Uterus (tissue), 2 donors: Measurements from ENCODE around the gene STAM2.

Source experiments
- CTCF ChIP-seq, 4 experiments: fragments of 200-600 bp in 2 of 4; fragments of 450-650 bp in 2 of 4; sonication (generic) in 2 of 4; IDR thresholded peaks; one replicate each; pipeline ENCODE4 v1.5.1; 2016 to 2019; ENCODE audit warnings: antibody characterized with exemption in 4 of 4, mild to moderate bottlenecking in 2 of 4, moderate library complexity in 1 of 4
- POLR2A ChIP-seq, 2 donors: fragments of 450-650 bp; IDR thresholded peaks; one replicate each; pipeline ENCODE4 v1.6.1; 2016; ENCODE audit warnings: antibody characterized with exemption in 2 of 2, mild to moderate bottlenecking in 1 of 2, moderate library complexity in 1 of 2

GRCh38 chr2:152071518-152071917, 104.0 kb downstream of the STAM2 start:
- TF ChIP-seq CTCF (IDR thresholded peaks at IDR 0.05) (no peak), POLR2A (IDR thresholded peaks at IDR 0.05) (no peak)
